Suppressor macrophage treated with lipopolysaccharide for 4 hours (primary cell): ENCODE data around the gene ARSG.
A peak's percentile ranks its signal among the peaks of the same experiment; 100 is the strongest.
"Not testable (repeated sequence)": the region's sequence is repeated elsewhere in the genome, so short reads cannot be mapped to it uniquely, and the experiment has no call there.

ENCODE experiments used
- DNase-seq: peaks from one replicate; pipeline ENCODE4 v3.0.0-alpha.2; 2020

ARSG gene

GRCh38 chr17:68290955-68291835, at the start of gene ARSG, which contains the start of gene SLC16A6:
Gene ARSG, plus strand, starts transcription at chr17:68291495. Its CDS starts 15,999 bp downstream, at chr17:68307494.
Gene SLC16A6, minus strand, starts transcription at chr17:68291127. Its CDS starts 12,807 bp downstream, at chr17:68278320.
- peak; percentile 69 for DNase-seq

DNA sequence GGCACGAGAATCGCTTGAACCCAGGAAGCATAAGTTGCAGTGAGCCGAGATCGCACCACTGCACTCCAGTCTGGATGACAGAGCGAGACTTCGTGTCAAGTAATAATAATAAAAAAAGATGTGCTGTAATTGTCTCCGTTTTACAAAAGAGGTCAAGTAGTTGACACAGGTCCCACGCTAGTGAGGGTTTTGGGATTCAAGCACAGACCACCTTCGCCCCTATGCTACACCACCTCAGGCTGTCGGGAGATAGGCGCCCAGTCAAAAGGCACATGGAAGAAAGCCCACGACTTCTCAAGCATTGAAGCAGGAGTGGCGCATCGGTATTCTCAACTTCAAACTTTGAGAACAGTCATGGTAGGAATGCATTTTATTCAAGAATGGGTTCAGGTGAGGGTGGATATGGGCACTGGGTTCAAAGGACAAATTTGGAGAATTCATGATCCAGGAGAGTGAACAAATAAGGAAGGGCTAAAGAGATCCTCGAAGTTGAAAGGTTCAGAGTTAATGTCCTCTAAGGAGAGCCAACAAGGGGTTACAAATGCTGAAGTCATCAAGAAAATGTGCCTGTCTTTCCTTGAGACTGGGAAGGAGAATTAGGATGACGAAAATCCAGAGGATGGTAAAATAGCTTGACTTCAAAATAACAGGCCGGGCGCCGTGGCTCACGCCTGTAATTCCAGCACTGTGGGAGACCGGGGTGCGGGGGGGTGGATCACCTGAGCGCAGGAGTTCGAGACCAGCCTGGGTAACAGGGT, 44.8 kb upstream of the ARSG start:
- no peak for DNase-seq

DNA sequence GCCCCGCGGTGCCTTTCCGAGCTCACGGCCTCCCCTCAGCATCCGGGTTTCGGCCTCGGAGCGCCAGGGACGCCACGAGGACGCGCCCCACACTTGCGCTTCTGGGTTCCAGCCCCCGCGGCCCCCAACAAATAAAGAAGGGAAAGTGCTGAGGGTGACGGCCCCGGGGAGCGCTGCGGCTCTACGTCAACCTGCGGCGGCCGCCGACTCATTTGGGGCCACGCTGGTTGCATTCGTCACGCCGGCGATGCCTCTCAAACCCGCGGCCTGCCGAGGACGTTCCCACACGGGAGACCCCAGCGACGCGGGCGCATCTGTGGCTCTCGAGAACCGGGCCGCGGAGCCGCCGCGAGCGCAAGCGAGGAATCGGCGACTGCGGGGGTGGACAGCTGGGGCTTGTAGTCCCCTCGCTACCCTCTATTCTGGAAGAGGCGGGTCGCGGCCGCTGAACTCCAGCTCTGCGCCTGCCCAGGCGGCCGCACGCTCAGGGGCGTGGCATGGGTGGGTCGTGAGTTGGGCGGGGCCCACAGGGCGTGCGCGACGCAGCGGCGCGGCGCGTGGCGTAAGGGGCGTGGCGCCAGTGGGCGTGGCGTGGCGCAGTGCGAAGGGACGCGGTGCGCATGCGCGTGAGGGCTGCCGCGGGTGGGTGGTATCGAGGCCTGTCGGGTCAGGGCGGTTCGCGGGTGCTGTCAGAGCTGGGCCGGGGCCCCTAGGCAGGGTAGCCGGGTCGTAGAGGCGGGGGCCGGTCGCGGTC, 43.7 kb upstream of the ARSG start, which contains the start of gene AMZ2:
AMZ2 (plus strand) TSS at position 599 of the 754 bp plus-strand sequence. CDS start 2,145 bp downstream, outside the sequence.
- DNase-seq: peak; percentile 99

DNA sequence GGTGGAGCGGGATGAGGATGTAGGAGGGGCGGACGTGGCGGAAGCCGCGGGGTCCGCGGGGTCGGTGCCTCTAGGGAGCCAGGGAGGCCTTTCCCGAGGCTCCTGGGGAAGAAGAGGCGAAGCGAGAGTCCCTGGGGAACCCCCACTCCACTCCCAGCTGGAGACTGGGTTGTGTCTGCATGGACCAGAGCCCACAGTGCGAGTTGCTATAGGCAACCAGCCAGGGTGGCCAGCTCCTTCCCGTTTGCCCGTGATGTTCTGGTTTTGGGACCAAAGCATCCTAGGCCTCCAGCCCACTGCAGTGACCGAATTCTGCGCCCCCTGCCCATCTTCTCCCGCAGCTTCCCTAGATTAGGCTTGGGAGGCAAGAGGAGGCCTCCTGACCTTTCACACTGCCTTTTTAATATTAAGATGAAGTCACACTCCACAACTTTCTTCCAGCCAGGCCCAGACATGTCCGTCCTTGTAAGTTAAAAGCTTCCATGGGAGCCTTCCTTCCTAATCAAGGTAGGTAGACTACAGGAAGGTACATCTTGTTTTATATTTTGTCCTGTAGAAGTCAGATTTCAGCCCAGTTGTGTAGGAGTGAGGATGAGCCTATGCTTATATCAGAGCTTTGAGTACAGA, 43.0 kb upstream of the ARSG start:
- DNase-seq: no peak

DNA sequence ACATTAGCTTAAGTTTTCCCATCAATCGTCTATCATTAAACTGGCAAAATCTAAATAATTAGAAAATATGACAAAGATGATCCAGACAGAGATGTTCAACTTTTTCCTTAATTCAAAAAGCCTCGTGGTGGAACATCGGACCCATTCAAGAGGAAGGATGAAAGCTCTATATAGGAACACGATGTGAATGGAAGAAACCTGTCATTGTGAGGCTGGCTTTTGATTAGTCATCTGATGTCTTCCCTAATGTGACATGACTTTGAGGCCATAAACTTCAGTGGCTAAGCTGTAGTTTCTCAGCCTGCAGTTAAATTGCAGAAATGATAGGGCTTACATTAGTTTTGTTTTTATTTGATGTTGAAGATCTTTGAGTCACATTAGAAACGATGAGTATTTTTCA, 42.4 kb upstream of the ARSG start:
- peak; percentile 89 for DNase-seq

DNA sequence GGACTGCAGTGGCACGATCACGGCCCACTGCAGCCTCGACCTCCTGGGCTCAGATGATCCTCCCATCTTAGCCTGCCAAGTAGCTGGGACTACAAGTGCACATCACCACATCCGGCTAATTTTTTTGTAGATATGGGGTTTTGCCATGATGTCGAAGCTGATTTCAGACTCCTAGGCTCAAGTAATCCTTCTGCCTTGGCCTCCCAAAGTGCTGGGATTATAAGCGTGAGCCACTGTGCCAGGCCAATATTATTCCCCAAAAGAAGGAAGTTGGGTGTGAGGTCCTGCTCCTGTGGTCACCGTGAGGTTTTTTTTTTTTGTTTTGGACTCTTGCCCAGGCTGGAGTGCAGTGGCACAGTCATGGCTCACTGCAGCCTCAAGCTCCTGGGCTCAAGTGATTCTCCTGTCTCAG, 41.9 kb upstream of the ARSG start:
- DNase-seq: peak; percentile 75

DNA sequence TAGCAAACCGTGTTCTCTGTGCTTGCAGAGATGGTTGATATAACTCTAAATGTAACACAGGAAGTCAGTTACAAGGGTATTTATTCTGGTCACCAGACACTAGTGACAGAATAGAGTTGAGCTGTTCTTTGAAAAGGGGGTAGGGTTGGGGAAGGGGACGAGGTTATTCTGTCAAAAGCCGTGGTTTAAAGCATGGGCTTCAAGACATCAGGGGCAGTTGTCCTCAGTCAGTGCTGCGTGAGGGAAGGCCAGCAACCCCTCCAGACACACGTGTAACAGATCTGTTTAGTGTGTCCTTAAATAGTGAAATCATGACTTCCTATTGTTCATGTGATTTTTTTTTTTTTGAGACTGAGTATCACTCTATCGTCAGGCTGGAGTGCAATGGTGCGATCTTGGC, 37.9 kb upstream of the ARSG start:
- DNase-seq: not testable (repeated sequence)

- DNase-seq: no peak
Measured at GRCh38 chr17:68255151-68255550, 36.1 kb upstream of the ARSG start.

DNA sequence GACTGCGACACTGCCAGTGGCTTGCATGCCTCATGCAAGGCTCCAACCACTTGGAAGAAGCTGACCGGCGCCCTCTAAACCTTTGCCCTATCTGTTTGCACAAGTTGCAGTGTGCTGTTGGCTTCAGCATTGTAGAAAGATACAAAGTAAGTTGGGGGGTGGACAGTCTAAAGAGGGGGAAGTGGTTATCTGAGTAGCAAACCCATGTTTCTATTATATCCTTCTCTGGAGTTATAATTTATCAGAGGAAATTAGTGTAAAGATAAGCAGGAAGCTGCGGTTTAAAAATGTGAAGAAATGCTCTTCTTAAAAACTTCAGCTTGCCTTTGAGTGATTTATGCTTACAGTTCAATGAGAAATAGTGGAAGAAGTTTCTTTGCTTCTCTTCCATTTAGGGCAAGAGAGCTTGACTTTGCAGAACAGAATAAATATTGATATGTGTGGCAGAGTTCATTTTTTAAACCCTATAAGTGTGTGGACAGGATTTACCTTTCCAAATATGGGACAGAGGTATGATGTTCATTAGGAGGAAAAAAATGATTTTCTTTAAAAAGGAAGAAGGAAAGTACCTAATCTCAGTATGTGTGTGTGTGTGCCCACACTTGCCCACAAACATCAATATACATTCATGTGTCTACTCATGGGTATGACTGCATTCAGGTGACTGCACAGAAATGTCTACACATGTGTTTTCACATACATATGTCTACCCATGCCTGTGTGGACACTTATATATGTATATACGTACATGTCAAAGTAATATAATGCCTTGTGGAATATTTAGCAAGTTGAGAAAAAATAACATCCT, 35.4 kb upstream of the ARSG start:
- no peak for DNase-seq

DNA sequence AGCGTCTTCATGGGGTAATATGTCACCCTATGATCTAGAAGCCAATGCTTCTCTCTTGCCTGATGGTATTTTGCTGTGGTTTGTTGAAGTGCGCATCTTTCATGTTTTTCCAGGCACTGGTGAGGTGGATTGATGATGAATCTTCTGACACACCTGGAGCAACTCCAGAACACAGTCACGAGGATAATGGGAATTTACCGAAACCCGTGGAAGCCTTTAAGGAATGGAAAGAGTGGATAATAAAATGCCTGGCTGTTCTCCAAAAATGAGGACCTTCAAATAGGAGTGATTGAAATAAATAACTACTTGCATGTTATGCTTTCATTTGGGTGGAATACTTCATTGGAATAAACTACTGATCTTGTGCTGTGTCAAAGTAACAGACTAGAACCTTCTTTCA, 34.6 kb upstream of the ARSG start:
- DNase-seq: not testable (repeated sequence)

DNA sequence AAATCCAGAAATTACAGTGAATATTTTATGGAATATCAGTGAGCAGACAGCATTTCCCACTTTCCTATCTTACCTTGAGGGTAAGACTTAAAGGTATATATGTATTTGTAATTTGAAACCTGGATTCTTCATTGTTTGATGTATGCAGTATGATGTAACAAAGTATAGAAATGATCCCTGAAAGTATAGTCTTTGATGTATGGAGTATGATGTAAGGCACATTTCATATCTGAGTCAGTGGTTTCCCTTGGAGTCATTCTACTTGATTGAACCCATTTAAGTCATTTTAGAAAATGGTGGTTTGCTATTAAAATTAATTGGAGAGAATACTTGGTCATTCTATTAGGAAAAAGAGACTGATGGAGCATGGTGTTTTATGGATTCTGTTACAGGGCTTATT, 33.4 kb upstream of the ARSG start:
- no peak for DNase-seq

GRCh38 chr17:68258890-68259647, 32.2 kb upstream of the ARSG start:
- DNase-seq: peak; percentile 73

GRCh38 chr17:68259648-68259951, 31.7 kb upstream of the ARSG start:
- DNase-seq: not testable (repeated sequence)

- no peak for DNase-seq
Measured at GRCh38 chr17:68260051-68260762, 31.1 kb upstream of the ARSG start.

DNA sequence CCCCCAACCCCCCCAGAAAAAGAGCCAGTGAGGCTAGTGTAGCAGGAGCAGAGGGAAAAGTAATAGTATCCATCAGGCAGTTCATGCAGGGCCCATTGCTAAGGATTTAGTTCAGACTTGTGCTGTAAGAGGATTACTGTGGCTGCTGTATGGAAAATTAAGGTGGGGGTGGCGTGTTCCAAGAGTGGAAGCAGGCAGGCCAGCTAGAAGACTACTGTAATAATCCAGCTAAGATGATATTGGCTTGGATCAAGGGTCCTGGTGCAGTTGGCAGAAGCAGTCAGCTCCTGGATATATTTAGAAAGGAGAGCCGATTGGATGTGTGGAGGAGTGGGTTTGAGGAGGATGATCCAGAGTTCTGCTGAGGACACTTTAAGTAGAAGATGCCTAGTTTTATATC, 28.8 kb upstream of the ARSG start:
- DNase-seq: not testable (repeated sequence)

DNA sequence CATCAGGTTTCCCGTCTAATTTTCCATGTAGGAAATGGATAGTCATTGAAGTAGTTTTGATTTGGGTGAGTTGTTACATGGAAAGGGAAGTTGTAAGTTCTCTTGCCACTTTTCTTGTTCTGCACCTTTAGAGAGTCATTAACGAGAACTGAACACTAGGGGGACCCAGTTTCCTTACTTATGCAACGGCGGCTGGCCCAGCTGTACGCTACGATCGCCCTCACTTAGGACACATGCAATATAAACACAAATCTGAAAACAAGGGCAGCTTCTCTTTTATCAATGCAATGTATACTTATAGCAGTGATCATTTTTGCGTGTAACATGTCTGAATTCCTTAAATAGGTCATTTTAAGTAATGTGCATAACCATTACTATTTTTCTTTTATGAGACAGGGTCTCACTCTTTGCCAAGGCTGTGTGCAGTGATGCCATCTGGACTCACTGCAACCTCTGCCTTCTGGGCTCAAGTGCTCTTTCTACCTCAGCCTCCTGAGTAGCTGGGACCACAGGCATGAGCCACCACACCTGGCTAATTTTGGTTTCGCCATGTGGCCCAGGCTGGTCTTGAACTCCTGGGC, 28.1 kb upstream of the ARSG start:
- DNase-seq: peak; percentile 67

GRCh38 chr17:68265833-68266232, 25.5 kb upstream of the ARSG start:
- not testable (repeated sequence) for DNase-seq

DNA sequence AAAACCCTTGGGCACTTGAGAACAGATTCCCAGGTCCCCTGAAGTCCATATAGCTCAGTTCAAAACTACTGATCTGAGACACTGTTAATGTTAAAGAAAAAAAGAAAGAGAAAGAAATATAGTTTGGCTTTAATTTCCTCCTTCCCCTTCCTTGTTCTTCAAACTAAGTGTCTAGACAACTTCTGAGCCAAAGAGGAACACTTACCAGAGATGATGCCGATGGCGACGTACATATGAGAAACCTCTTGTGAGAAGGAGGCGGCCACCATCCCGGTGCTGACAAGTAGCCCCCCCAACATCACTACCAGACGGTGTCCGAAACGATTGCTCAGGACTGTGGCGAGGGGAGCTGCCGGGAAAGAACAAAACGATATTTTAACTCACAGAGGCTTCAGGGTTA, 17.6 kb upstream of the ARSG start:
- peak; percentile 46 for DNase-seq

DNA sequence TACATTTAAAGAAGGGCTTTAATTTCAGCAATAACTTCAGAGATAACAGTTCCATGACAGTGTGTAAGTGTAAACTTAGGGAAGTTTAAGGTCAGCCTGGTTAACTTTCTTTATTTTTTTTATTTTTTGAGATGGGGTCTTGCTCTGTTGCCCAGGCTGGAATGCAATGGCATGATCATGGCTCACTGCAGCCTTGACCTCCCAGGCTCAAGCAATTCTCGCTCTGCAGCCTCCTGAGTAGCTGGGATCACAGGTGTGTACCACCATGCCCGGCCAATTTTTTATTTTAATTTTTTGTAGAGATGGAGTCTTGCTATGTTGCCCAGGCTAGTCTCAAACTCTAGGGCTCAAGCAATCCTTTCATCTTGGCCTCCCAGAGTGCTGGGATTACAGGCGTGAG, 15.0 kb upstream of the ARSG start:
- not testable (repeated sequence) for DNase-seq

DNA sequence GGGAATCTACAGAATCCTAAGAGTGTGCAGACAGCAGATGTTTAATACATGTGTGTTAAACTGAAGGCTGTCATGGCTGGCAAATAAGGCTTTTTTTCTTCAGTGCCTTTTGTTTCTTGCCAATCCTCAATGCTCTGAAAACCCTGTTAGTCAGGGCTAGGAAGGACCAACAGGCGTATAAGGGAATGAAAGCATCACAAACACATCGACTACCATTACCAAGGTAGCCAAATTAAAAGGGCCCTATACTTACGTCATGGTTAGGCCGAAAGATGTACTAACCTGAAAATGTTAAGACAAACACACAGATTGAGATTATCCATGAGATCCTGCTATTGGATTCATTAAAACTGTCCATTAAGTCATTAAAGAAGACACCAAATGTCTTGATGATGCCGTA, 13.5 kb upstream of the ARSG start:
- DNase-seq: no peak
